Islet precursor cell (in vitro differentiated cells): ENCODE data around the gene GPHN.
"Not testable (repeated sequence)": the region's sequence is repeated elsewhere in the genome, so short reads cannot be mapped to it uniquely, and the experiment has no call there.

Experiments used
- DNase-seq: peaks from one replicate; pipeline ENCODE4 v3.0.0-alpha.2; 2018

GPHN gene

GRCh38 chr14:66696326-66696725, 188.4 kb downstream of the GPHN start:
- no peak for DNase-seq

- no peak for DNase-seq
These were observed 190.6 kb downstream of the GPHN start for GRCh38 chr14:66698503-66698902.

GRCh38 chr14:66701813-66702212, 193.9 kb downstream of the GPHN start:
- DNase-seq, result no peak

GRCh38 chr14:66708267-66708666, 200.3 kb downstream of the GPHN start:
- DNase-seq, result no peak

GRCh38 chr14:66709291-66709690, 201.3 kb downstream of the GPHN start:
- DNase-seq, result no peak

GRCh38 chr14:66714291-66714690, 206.3 kb downstream of the GPHN start:
- not testable (repeated sequence) for DNase-seq

- not testable (repeated sequence) for DNase-seq
These were observed 207.4 kb downstream of the GPHN start for GRCh38 chr14:66715313-66715712.

- DNase-seq, result no peak
These were observed 208.3 kb downstream of the GPHN start for GRCh38 chr14:66716227-66716626.

- DNase-seq, result no peak
These were observed 209.7 kb downstream of the GPHN start for GRCh38 chr14:66717561-66718140.

GRCh38 chr14:66724996-66725395, 217.0 kb downstream of the GPHN start:
- no peak for DNase-seq

GRCh38 chr14:66731298-66731697, 223.4 kb downstream of the GPHN start:
- not testable (repeated sequence) for DNase-seq

GRCh38 chr14:66735853-66736252, 227.9 kb downstream of the GPHN start:
- no peak for DNase-seq

GRCh38 chr14:66739826-66740225, 231.9 kb downstream of the GPHN start:
- no peak for DNase-seq

GRCh38 chr14:66745078-66745477, 237.1 kb downstream of the GPHN start:
- no peak for DNase-seq

- no peak for DNase-seq
These were observed 238.5 kb downstream of the GPHN start for GRCh38 chr14:66746316-66747006.

- no peak for DNase-seq
These were observed 244.2 kb downstream of the GPHN start for GRCh38 chr14:66752109-66752508.

- no peak for DNase-seq
These were observed 250.2 kb downstream of the GPHN start for GRCh38 chr14:66758031-66758613.

- no peak for DNase-seq
These were observed 264.2 kb downstream of the GPHN start for GRCh38 chr14:66772146-66772545.

- no peak for DNase-seq
These were observed 274.9 kb downstream of the GPHN start for GRCh38 chr14:66782853-66783252.

- DNase-seq, result no peak
These were observed 282.2 kb downstream of the GPHN start for GRCh38 chr14:66790101-66790500.

- no peak for DNase-seq
These were observed 295.0 kb downstream of the GPHN start for GRCh38 chr14:66802962-66803361.

- DNase-seq, result no peak
These were observed 296.2 kb downstream of the GPHN start for GRCh38 chr14:66804141-66804540.

GRCh38 chr14:66813636-66814035, 305.7 kb downstream of the GPHN start:
- DNase-seq, result no peak

GRCh38 chr14:66815687-66816086, 307.7 kb downstream of the GPHN start:
- DNase-seq, result no peak

GRCh38 chr14:66824251-66824650, 316.3 kb downstream of the GPHN start:
- no peak for DNase-seq
